Limb (tissue), 2 donors: Measurements from ENCODE around the gene ZNF483.
"Not testable (repeated sequence)": the region's sequence is repeated elsewhere in the genome, so short reads cannot be mapped to it uniquely, and the experiment has no call there.

Experiments used
- DNase-seq, 2 donors: peaks; one replicate each; pipeline ENCODE4 v3.0.0-alpha.2; 2016; ENCODE audit errors: extremely low spot score in 2 of 2

Gene ZNF483

GRCh38 chr9:111525056-111525977 lies at the start of gene ZNF483:
Gene ZNF483 (plus strand): TSS chr9:111525179. CDS start chr9:111527396, 2,217 bp downstream.
- peak; percentile 83 to 91 for DNase-seq

- DNase-seq = no peak
Measured at GRCh38 chr9:111475195-111475594, 49.8 kb upstream of the ZNF483 start.

GRCh38 chr9:111477677-111478076 lies 47.3 kb upstream of the ZNF483 start:
- no peak for DNase-seq

- DNase-seq = no peak
Measured at GRCh38 chr9:111481885-111482636, 42.9 kb upstream of the ZNF483 start.

GRCh38 chr9:111482694-111483438 lies 42.1 kb upstream of the ZNF483 start:
- DNase-seq = peak; percentile 56 to 85

- DNase-seq = peak; percentile 47 to 87
Measured at GRCh38 chr9:111483439-111483857, 41.5 kb upstream of the ZNF483 start.

- DNase-seq = peak; percentile 70 to 83
Measured at GRCh38 chr9:111483858-111484571, 41.0 kb upstream of the ZNF483 start, which contains the start of gene ECPAS. Gene ECPAS (minus strand): TSS chr9:111484383. CDS start chr9:111472918, 11,465 bp downstream.

GRCh38 chr9:111484572-111484894 lies 40.4 kb upstream of the ZNF483 start:
- peak in 1 of 2 donors; percentile 16 for DNase-seq

GRCh38 chr9:111497196-111497595 lies 27.8 kb upstream of the ZNF483 start:
- not testable (repeated sequence) for DNase-seq

GRCh38 chr9:111501005-111501562 lies 23.9 kb upstream of the ZNF483 start:
- DNase-seq = no peak

- peak in 1 of 2 donors; percentile 25 for DNase-seq
Measured at GRCh38 chr9:111501648-111502047, 23.3 kb upstream of the ZNF483 start.

GRCh38 chr9:111502506-111502905 lies 22.5 kb upstream of the ZNF483 start:
- DNase-seq = no peak

- not testable (repeated sequence) for DNase-seq
Measured at GRCh38 chr9:111511581-111511980, 13.4 kb upstream of the ZNF483 start.

- no peak for DNase-seq
Measured at GRCh38 chr9:111514967-111515366, 10.0 kb upstream of the ZNF483 start.

- DNase-seq = no peak
Measured at GRCh38 chr9:111516061-111516465, 8.9 kb upstream of the ZNF483 start.

GRCh38 chr9:111524731-111525055 lies 286 bp upstream of the ZNF483 start:
- no peak for DNase-seq

- no peak for DNase-seq
Measured at GRCh38 chr9:111527347-111527746, 2.4 kb downstream of the ZNF483 start.

GRCh38 chr9:111529787-111530186 lies 4.8 kb downstream of the ZNF483 start:
- no peak for DNase-seq

GRCh38 chr9:111531716-111532115 lies 6.7 kb downstream of the ZNF483 start:
- no peak for DNase-seq

GRCh38 chr9:111533099-111533790 lies 8.3 kb downstream of the ZNF483 start:
- no peak for DNase-seq
